ENCODE measurements around the gene RAB40B.

The RAB40B gene

GRCh38 chr17:82665891-82666290 is 32.6 kb downstream of the RAB40B start:
- Histone ChIP-seq H3K27ac (no peak overlapping the region), H3K4me3 (ENCODE audit: low read depth in 1 of 2, low read length in 1 of 2) (no peak overlapping the region), H3K27me3 (peaks cover 7% of the 10 kb centered on the region), H3K36me3 (no peaks in the 10 kb centered on the region), H3K9me3 (no peaks in the 10 kb centered on the region), H3K4me1 (ENCODE audit: control insufficient read depth in 1 of 2, insufficient read depth in 1 of 2, low read depth in 1 of 2, low read length in 1 of 2) (peaks cover 3 to 4% of the 10 kb centered on the region in 2 experiments)
- no peak for TF ChIP-seq CTCF (IDR thresholded peaks at IDR 0.05)

- H3K9me3 ChIP-seq, result no peaks in the 10 kb centered on the region
- H3K27me3 ChIP-seq, result peaks cover 7% of the 10 kb centered on the region
- peaks cover 3 to 4% of the 10 kb centered on the region in 2 experiments for H3K4me1 ChIP-seq (ENCODE audit: control insufficient read depth in 1 of 2, insufficient read depth in 1 of 2, low read depth in 1 of 2, low read length in 1 of 2)
- TF ChIP-seq CTCF (IDR thresholded peaks at IDR 0.05), result no peak
- H3K4me3 ChIP-seq (ENCODE audit: low read depth in 1 of 2, low read length in 1 of 2), result no peak overlapping the region
- no peaks in the 10 kb centered on the region for H3K36me3 ChIP-seq
- no peak overlapping the region for H3K27ac ChIP-seq
These were observed 33.3 kb downstream of the RAB40B start for GRCh38 chr17:82665217-82665616.

- no peak overlapping the region for H3K4me3 ChIP-seq (ENCODE audit: low read depth in 1 of 2, low read length in 1 of 2)
- no peak overlapping the region for H3K27ac ChIP-seq
- no peaks in the 10 kb centered on the region for H3K9me3 ChIP-seq
- peaks cover 3 to 4% of the 10 kb centered on the region in 2 experiments for H3K4me1 ChIP-seq (ENCODE audit: control insufficient read depth in 1 of 2, insufficient read depth in 1 of 2, low read depth in 1 of 2, low read length in 1 of 2)
- no peaks in the 10 kb centered on the region for H3K36me3 ChIP-seq
- TF ChIP-seq CTCF (IDR thresholded peaks at IDR 0.05), result no peak
- H3K27me3 ChIP-seq, result peaks cover 7% of the 10 kb centered on the region
These were observed 33.8 kb downstream of the RAB40B start for GRCh38 chr17:82664701-82665182.

GRCh38 chr17:82664276-82664575 is 34.3 kb downstream of the RAB40B start:
- Histone ChIP-seq H3K4me3 (ENCODE audit: low read depth in 1 of 2, low read length in 1 of 2) (no peak overlapping the region), H3K9me3 (no peaks in the 10 kb centered on the region), H3K27me3 (peaks cover 7% of the 10 kb centered on the region), H3K27ac (no peak overlapping the region), H3K36me3 (no peaks in the 10 kb centered on the region), H3K4me1 (ENCODE audit: control insufficient read depth in 1 of 2, insufficient read depth in 1 of 2, low read depth in 1 of 2, low read length in 1 of 2) (peaks cover 3 to 4% of the 10 kb centered on the region in 2 experiments)
- no peak for TF ChIP-seq CTCF (IDR thresholded peaks at IDR 0.05)

GRCh38 chr17:82663381-82664275 is 34.9 kb downstream of the RAB40B start:
- H3K27ac ChIP-seq, result no peak overlapping the region
- H3K4me1 ChIP-seq (ENCODE audit: control insufficient read depth in 1 of 2, insufficient read depth in 1 of 2, low read depth in 1 of 2, low read length in 1 of 2), result peaks cover 1 to 2% of the 10 kb centered on the region in 2 experiments
- H3K27me3 ChIP-seq, result peaks cover 5% of the 10 kb centered on the region
- no peaks in the 10 kb centered on the region for H3K9me3 ChIP-seq
- no peak for TF ChIP-seq CTCF (IDR thresholded peaks at IDR 0.05)
- no peaks in the 10 kb centered on the region for H3K36me3 ChIP-seq
- no peak overlapping the region for H3K4me3 ChIP-seq (ENCODE audit: low read depth in 1 of 2, low read length in 1 of 2)

Measured in neutrophil (primary cell).